GM21447 (cell line): ENCODE data around the gene HMX1.

Experiments used
- ATAC-seq: cut with Tn5 transposase; IDR thresholded peaks from one replicate; pipeline ENCODE4 v1.9.1; 2021; ENCODE audit not compliant: unreplicated experiment

HMX1 gene

GRCh38 chr4:8893227-8893623 lies 21.6 kb upstream of the HMX1 start:
- no peak for ATAC-seq

GRCh38 chr4:8892556-8893226 lies 21.1 kb upstream of the HMX1 start:
- ATAC-seq, result no peak

DNA sequence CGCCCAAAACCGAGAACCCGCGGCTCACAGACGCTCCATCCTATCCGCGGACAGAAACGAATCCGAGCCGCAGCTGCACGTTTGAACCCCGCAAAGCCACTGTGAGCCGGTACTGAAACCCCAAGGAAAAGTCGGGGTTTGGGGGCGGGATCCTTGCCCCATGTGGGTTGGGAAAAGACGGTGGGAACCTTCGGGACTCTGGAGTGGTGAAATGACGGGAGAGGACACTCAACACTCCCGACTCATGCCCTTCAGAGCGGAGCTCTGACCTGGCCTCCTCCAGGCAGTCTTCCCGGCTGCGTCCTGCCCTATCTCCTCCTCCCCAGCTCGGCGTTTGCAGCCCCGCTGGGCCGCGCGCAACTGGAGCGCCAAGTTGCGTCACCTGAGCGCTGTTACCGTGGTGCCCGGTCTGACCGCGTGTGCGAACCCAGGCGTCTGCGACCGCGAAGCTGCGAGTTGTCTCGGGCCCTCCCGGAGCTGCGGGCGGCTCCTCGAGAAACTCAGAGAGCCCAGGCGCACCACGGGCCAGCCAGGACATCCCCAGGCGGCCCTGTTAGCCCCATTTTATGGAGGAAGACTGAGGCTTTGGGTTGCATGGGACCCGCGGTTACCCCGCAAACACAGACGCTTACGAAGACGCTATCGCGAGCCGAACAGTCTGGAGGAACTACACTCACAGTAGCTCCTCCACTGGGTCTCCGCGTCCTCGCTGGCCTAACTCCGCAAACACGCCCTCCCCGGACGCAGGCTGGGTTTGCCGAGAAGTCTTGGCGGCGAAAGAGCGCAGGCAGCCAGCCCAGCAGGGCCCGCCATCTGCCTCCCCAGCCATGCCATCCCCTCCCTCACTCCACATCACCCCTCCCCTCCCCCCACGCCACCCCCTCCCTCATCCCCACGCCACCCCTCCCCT lies 20.3 kb upstream of the HMX1 start:
- ATAC-seq, result no peak

GRCh38 chr4:8891255-8891645 lies 19.6 kb upstream of the HMX1 start:
- no peak for ATAC-seq

DNA sequence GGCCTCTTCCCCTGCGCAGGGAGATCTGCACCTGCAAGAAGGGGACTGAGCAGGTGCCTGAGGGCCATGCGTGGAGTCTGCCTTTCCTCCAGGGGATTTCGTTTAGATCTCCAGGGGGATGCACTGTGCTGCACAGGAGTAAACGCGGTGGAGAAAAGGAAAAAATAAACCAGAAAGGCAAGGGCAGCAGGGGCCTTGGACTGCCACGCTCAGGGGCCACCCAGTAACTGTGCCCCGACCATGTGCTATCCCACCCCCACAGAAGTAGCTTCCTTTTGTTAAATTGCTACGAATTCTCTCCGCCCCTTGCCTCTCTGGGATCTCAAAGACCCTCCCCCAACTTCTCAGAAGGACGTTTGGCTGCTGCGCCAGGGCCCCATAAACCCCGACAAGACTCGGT lies 17.2 kb upstream of the HMX1 start:
- no peak for ATAC-seq

DNA sequence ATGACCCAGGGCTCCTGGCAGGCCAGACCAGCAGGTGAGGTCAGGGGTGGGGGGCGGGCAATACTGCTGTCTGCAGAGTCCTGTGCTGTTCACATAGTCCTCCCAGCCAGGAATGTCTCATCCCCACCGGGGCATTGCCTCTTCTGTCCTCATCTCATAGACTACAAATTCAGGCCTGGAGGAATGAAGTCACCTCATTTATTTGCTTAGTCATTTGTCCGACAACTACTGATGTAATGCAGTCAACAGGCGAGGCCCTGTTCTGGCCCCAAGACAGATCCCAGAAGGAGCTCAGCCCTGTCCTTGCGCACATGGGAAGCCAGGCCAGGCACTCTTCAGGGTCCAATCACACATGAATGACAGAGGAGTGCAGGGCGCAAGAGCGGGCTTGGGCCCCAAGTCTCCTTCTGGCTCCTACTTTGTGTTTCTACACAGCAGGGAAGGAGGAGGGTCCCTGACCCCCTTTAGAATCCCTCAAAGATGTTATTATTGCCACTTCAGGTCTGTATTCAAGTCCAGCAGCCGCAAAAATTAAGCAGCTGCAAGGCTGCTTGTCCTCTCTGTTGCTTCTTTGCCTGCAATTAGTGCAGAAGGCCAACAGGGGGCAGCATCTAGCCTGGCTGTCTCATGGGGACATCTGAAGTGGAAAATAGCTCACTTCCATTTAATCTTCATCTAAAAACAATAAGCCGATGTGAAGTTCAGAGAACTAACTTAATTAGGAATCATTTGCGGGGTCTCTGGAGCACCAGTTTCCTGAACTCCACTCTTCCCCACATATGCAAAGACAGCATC lies 15.2 kb upstream of the HMX1 start:
- ATAC-seq, result no peak

DNA sequence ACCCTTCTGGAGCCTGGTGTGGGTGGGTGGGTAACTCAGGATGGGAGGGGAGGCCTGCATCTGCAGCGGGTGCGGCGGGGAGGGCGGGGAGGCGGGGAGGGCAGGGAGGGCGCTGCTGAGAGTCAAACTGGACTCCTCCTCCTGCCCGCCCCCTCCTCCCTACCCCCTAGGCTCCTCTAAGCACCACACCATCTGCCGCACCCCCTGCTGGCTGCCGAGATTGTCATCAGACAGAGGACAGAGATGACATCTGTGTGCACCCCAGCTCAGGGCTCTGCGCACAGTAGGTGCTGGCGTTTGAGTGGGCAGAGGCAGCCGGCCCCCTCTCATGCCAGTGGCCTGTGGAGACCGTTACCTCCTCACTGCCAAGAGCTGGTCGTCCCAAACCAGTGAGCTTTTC lies 10.6 kb upstream of the HMX1 start:
- ATAC-seq, result no peak

DNA sequence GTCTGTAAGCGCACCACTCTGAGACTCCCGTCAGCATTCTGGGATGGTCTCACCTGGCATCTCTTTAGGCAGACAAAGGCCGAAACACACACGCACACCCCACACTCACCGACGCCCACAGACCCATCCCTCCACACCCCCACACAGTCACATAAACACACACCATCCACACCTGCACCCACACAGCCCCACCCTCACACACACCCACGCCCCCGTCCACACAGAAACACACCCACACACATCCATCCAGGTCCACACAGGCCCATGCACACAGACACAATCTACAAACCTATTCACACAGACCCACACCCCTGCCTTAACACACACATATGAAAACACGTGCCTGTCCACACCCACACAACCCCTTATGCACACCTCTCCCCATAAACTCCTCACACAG lies 9.2 kb upstream of the HMX1 start:
- ATAC-seq, result no peak

GRCh38 chr4:8879574-8879973 lies 7.9 kb upstream of the HMX1 start:
- no peak for ATAC-seq

DNA sequence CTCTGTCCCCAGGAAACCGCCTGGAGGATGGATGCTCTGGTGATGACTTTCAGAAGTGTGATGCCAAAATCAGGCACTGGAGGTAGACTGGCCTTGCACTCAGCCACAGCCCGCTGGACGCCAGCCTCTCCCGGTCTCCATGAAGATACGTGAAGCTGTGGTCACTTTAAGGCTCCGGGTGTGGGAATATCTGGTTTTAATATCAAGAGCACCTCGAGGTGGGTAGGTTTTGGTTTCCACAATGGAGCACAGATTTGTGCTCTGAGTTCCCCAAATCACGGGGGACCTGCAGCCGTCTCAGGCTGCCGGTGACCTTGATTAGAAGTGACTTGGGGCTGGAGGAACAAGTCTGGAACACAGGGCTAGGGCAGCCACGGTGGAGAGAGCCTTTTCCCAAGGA lies 6.8 kb upstream of the HMX1 start:
- ATAC-seq, result no peak

DNA sequence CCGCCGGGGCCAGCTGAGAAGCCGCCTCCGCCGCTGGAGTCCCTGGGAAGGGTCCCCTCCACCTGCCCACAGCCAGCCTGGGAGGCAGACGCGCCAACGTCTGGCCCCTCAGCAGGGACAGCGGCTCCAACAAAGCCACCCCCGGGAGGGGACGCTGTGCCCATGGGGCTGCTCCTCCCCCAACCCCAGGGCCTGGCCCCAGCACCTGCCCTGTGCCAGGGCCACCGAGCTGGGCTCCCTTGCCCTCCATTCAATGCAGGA lies 6.1 kb upstream of the HMX1 start:
- ATAC-seq, result no peak

DNA sequence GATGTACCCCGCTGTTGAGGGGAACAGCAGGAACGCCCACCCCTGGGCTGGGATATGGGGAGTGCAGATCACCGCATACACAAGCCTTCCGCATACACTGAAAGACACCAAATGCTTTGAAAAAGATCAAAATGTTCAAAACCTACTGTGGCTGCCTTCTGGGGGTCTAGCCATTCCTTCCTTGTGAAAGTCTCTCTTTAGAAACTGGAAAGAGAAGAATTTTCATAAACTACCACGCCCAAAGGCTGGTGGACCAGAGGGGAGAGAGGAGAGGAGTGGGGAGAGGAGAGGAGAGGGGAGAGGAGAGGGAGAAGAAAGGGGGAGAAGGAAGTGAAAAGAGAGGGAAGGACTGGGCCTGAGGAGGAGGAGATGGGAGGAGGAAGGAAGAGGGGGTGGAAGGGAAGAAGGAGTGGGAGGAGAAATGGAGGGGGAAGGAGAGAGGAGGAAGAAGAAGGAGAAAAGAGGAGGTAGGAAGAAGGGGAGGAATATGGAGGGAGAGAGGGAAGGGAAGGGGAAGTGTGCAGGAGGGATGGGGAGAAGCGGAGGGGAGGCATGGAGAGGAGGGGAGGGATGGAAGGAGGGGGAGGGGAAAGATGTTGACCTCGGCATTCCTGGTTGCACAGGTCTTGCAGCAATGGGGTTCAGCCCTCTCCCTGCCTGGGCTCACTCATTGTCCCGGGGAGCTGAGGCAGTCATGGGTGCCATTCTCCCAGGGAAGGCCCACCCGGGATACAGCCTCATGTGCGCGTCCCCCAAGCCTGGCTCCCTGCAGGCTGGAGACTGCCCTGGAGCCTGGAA lies 5.5 kb upstream of the HMX1 start:
- no peak for ATAC-seq

DNA sequence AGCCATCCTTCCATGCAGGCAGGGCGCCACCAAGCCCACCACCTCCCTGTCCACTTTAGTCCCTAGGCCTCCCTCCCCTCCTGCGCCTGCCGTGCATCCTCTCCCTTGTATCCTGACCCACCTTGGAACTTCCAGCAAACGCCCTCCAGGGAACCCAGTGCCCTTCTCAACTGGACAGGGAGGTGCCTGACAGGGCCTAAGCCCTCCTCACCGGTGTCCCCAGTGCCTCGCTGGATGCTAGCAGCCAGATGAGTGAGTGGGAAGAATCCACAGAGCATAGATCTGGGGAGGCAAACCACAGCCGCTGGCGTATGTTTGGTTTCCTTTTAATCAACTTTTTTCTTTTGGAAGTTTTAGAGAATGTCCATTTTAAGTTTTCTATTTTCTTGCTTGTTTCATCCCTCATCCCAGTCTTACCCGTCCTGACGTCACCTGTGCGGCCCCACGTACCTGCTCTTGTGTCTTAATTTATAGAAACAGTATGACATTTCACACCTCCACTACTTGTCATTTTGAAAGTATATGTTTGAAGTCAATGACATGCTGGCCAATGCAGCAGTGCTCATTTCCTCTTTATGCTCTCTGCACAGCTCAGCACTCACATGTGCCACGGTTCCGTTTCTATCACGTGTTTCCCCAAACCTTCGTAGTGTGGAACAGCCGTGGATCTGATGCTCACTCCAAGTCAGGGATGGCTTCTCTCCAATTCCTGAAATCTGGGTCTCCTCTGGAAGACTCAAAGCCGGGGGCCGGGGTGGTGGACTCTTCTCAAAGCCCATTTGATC lies 3.4 kb upstream of the HMX1 start:
- no peak for ATAC-seq

- no peak for ATAC-seq
These were observed 2.6 kb upstream of the HMX1 start for GRCh38 chr4:8874003-8874895.

DNA sequence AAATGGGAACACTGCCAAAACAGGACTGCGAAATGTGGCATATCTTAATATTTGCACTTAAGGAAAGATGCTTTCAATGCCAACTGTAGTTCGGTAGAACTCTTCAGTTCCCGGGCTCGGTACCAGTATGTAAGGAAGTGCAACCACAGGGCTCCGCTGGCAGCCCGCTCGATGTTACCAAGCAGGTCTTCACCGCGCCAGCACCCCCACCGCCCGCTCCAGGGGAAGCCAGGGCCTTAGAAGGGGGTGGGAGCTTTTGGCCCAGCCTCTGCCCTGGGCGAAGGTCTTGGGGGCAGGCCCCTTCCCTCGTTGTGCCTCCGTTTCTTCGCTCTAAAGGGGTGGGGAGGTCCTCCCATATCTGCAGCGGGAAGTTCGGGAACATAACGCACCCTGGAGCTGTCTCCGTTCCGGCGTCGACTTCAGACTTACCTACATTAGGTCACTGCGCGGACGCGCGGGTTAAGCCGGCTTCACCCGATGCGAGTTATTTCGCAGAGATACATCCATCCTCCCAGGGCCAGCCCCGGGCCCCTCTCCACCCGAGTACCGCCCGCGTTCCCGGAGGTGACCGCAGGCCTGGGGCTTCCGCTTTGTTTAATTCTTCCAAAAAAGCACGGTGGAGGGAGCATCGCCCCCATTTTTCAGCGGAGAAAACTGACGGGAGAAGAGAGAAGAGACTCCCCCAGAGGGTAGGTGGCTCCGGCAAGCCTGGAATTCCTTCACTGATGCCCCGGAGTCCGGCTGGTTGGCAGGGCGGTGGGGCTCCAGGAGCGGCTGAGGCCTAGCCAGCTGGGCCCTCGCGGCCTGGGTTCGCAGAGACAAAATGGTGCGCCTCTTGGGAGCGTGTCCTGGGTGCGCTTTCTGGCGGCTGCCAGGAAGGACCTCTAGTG lies 1.0 kb upstream of the HMX1 start:
- no peak for ATAC-seq

DNA sequence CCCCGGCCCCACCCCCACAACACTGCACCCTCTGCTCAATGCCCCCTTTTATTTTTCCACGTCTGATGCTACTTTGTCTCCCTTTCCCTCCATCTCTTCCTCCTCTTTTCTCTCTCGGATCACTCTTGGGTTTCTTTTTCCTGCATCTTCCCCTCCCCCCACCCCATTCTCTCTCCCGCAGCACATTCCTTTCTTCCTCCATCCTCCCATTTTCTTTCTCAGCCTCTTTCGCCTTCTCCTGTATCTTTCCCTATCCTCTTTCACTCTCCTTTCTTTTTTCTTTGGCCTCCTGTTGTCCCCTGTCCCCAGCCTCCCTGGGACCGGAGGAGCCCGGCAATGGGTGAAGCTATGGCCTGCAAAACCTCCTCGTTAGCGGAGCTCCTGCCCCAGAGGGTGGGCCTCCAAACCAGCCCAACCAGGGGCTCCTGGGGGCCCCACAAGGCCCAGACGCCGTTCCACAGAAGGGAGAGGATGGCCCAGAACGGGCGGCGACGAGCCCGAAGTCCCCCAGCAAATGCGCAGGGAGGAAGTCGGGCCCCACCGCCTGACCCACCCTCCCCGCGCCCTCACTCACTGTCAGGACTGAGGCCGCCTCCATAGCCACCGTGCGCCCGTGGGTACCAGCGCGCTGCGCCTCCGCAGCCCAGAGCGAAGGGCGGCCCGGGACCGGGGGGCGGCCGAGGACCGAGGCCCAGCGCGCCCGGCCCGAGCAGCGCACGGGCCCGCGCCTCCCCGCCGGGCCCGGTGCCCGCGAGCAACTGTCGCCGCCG lies 807 bp downstream of the HMX1 start:
- no peak for ATAC-seq

DNA sequence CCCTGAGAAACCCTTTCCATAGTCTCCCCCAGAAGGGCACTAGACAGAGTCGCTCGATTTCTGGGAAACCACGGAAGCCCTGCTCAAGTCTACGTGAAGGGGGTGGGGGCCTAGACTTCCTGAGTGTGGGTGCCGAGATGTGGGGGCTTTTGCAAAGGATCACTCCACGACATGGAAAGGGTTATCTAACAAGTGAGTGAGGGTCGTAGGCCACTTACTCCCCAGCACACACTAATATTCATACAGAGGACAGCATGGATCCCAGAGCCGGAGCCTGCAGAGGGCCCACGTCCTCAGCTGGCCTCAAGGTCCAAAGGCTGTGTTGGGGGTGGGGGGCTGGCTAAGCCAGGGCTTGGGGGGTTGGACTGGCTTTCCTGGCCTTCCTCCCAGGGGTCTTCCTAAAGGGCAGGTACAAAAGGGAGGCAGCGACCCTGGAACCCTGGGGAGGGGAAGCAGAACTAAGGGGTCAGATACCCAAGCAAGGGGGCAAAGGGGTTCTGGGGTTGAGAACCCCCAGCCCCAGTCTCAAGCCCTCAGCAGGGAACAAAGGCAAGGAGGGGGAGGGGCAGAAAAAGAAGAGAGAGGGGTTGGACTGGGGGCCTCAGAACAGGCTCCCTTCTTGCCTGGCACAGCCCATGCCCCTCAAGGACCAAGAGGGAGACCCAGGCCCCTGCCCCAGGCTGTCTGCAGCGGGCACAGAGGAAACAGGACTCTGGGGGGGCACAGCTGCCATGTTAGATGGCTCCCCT lies 1.6 kb downstream of the HMX1 start:
- no peak for ATAC-seq
